Mesenchymal stem cell (in vitro differentiated cells and primary cell): ENCODE results near the gene EFCAB6.

Source experiments
- DNase-seq: peaks from one replicate; pipeline ENCODE4 v3.0.0-alpha.2; 2013
- H2AFZ ChIP-seq: one replicate; pipeline ENCODE4 v1.6.1; 2013; ENCODE audit warnings: low read depth, mild to moderate bottlenecking, control low read depth, inconsistent platforms, low read length, moderate library complexity
- H2AK5ac ChIP-seq: 2 replicates; pipeline ENCODE4 v1.6.1; 2013; ENCODE audit warnings: low read length, moderate library complexity, mild to moderate bottlenecking, inconsistent platforms; ENCODE audit not compliant: severe bottlenecking
- H2BK120ac ChIP-seq: one replicate; pipeline ENCODE4 v1.6.1; 2013; ENCODE audit warnings: low read depth, mild to moderate bottlenecking, inconsistent platforms, low read length, moderate library complexity
- H2BK12ac ChIP-seq, 2 experiments: one replicate each; pipeline ENCODE4 v1.6.1; 2013; ENCODE audit warnings: inconsistent platforms in 2 of 2, low read length in 2 of 2, mild to moderate bottlenecking in 2 of 2, moderate library complexity in 2 of 2, control low read depth in 1 of 2
- H2BK15ac ChIP-seq: one replicate; pipeline ENCODE4 v1.6.1; 2013; ENCODE audit warnings: mild to moderate bottlenecking, low read depth, inconsistent platforms; ENCODE audit not compliant: poor library complexity, severe bottlenecking
- H2BK5ac ChIP-seq: 2 replicates; pipeline ENCODE4 v1.6.1; 2013; ENCODE audit warnings: low read depth, mild to moderate bottlenecking, low read length, control low read depth, inconsistent platforms; ENCODE audit not compliant: poor library complexity, severe bottlenecking
- H3K14ac ChIP-seq, 2 experiments: one replicate each; pipeline ENCODE4 v1.6.1; 2013; ENCODE audit warnings: inconsistent platforms in 2 of 2, low read length in 2 of 2, control low read depth in 1 of 2, mild to moderate bottlenecking in 1 of 2, moderate library complexity in 1 of 2
- H3K18ac ChIP-seq, 2 experiments: one replicate each; pipeline ENCODE4 v1.6.1; 2013; ENCODE audit warnings: inconsistent platforms in 2 of 2, low read length in 2 of 2, control low read depth in 1 of 2, low read depth in 1 of 2, mild to moderate bottlenecking in 1 of 2
- H3K23ac ChIP-seq, 2 experiments: one replicate each; pipeline ENCODE4 v1.6.1; 2013; ENCODE audit warnings: inconsistent platforms in 2 of 2, low read length in 2 of 2, mild to moderate bottlenecking in 2 of 2, moderate library complexity in 2 of 2, control low read depth in 1 of 2
- H3K27ac ChIP-seq: 2 replicates; pipeline ENCODE4 v1.5.1; 2013; ENCODE audit warnings: mild to moderate bottlenecking, moderate library complexity, low read length, control low read depth, inconsistent platforms; ENCODE audit not compliant: poor library complexity, severe bottlenecking
- H3K27me3 ChIP-seq, 2 experiments: 2 replicates each; pipeline versions ENCODE4 v1.6.1 to v1.7.0; 2013; ENCODE audit warnings: low read length in 2 of 2, mild to moderate bottlenecking in 2 of 2, moderate library complexity in 2 of 2, control low read depth in 1 of 2, inconsistent platforms in 1 of 2; ENCODE audit not compliant: control insufficient read depth in 1 of 2, insufficient read depth in 1 of 2
- H3K36me3 ChIP-seq, 2 experiments: 2 replicates each; pipeline versions ENCODE4 v1.6.1 to v1.7.0; 2013; ENCODE audit warnings: low read length in 2 of 2, control low read depth in 1 of 2, inconsistent platforms in 1 of 2, low read depth in 1 of 2, mild to moderate bottlenecking in 1 of 2; ENCODE audit not compliant: insufficient read depth in 2 of 2, control insufficient read depth in 1 of 2
- H3K4ac ChIP-seq, 2 experiments: one replicate each; pipeline ENCODE4 v1.6.1; 2013; ENCODE audit warnings: inconsistent platforms in 2 of 2, low read length in 2 of 2, mild to moderate bottlenecking in 2 of 2, moderate library complexity in 2 of 2, control low read depth in 1 of 2, low read depth in 1 of 2
- H3K4me1 ChIP-seq: 2 replicates; pipeline ENCODE4 v1.6.1; 2013; ENCODE audit warnings: low read depth, low read length, control low read depth; ENCODE audit not compliant: control insufficient read depth, insufficient read depth
- H3K4me2 ChIP-seq: 2 replicates; pipeline ENCODE4 v1.6.1; 2013; ENCODE audit warnings: low read length, mild to moderate bottlenecking, inconsistent platforms; ENCODE audit not compliant: poor library complexity, severe bottlenecking
- H3K4me3 ChIP-seq, 2 experiments: 2 replicates each; pipeline versions ENCODE4 v1.5.1 to v1.7.0; 2013; ENCODE audit warnings: low read length in 2 of 2, mild to moderate bottlenecking in 2 of 2, control low read depth in 1 of 2, low read depth in 1 of 2; ENCODE audit not compliant: insufficient read depth in 1 of 2
- H3K79me1 ChIP-seq: replicated peaks from 2 replicates; pipeline ENCODE4 v1.6.1; 2013; ENCODE audit warnings: mild to moderate bottlenecking, control low read depth, low read length, inconsistent platforms; ENCODE audit not compliant: poor library complexity, severe bottlenecking
- H3K9ac ChIP-seq: 2 replicates; pipeline ENCODE4 v1.7.0; 2013; ENCODE audit warnings: mild to moderate bottlenecking, low read length, moderate library complexity
- H3K9me3 ChIP-seq: 2 replicates; pipeline ENCODE4 v1.7.0; 2013; ENCODE audit warnings: mild to moderate bottlenecking, low read length; ENCODE audit not compliant: control insufficient read depth
- H4K8ac ChIP-seq: one replicate; pipeline ENCODE4 v1.6.1; 2013; ENCODE audit warnings: inconsistent platforms, mild to moderate bottlenecking, low read length, moderate library complexity
- H4K91ac ChIP-seq: one replicate; pipeline ENCODE4 v1.6.1; 2013; ENCODE audit warnings: mild to moderate bottlenecking, low read length, inconsistent platforms
- WGBS: methylation state at CpG from one replicate; pipeline ENCODE4 v1.1.7; 2013; ENCODE audit warnings: mixed read lengths; 5-methylcytosine and 5-hydroxymethylcytosine counted together

The EFCAB6 gene

GRCh38 chr22:43563571-43563970 lies 248.5 kb downstream of the EFCAB6 start:
- Histone ChIP-seq H3K9ac (no peak overlapping the region), H3K27me3 (peaks cover 0 to 4% of the 10 kb centered on the region in 2 experiments), H3K23ac (no peak overlapping the region), H2AK5ac (no peak overlapping the region), H2BK15ac (no peak overlapping the region), H2BK12ac (no peak overlapping the region), H3K79me1 (no peaks in the 10 kb centered on the region), H3K18ac (no peak overlapping the region), H3K4me1 (no peaks in the 10 kb centered on the region), H3K14ac (no peak overlapping the region), H3K27ac (no peak overlapping the region), H3K4ac (no peak overlapping the region), H4K8ac (no peak overlapping the region), H3K36me3 (no peaks in the 10 kb centered on the region), H2BK120ac (no peak overlapping the region), H3K4me2 (no peak overlapping the region), H3K9me3 (no peaks in the 10 kb centered on the region), H3K4me3 (no peak overlapping the region), H2BK5ac (no peak overlapping the region), H2AFZ (no peak overlapping the region), H4K91ac (no peak overlapping the region)
- DNase-seq = no peak
- WGBS = 96% methylated on average over 8 of the region's 8 CpGs

DNA sequence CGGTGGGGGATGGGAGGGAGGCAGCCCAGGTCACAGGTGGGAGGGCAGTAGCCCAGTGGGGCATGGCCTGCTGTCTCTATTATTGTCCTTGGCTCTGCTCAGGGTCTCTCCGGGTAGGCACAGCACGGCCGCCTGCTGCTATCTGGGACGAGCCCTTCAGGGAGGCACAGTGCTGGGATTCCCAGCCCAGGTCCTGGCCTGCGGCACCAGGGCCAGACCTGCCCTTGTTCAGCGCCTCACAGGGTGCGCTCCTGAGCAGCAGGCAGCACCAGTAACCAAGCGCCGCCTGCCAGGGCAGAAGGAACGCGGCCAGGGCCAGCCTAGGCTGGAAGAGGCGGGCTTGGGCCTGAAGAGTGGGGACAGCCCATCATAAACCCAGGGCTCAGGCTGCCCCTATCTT lies 249.3 kb downstream of the EFCAB6 start:
- Histone ChIP-seq H3K36me3 (no peaks in the 10 kb centered on the region), H3K4ac (no peak overlapping the region), H2BK15ac (no peak overlapping the region), H3K18ac (no peak overlapping the region), H3K23ac (no peak overlapping the region), H3K79me1 (no peaks in the 10 kb centered on the region), H4K8ac (no peak overlapping the region), H2BK12ac (no peak overlapping the region), H2BK120ac (no peak overlapping the region), H3K9ac (no peak overlapping the region), H2AFZ (peak overlapping the region; percentile 20), H3K14ac (no peak overlapping the region), H2BK5ac (no peak overlapping the region), H3K4me3 (no peak overlapping the region), H4K91ac (no peak overlapping the region), H3K4me2 (no peak overlapping the region), H2AK5ac (no peak overlapping the region), H3K4me1 (no peaks in the 10 kb centered on the region), H3K9me3 (peaks cover 5% of the 10 kb centered on the region), H3K27ac (no peak overlapping the region), H3K27me3 (peaks cover 0 to under 1% of the 10 kb centered on the region in 2 experiments)
- 87% methylated on average over 12 of the region's 13 CpGs for WGBS
- no peak for DNase-seq

DNA sequence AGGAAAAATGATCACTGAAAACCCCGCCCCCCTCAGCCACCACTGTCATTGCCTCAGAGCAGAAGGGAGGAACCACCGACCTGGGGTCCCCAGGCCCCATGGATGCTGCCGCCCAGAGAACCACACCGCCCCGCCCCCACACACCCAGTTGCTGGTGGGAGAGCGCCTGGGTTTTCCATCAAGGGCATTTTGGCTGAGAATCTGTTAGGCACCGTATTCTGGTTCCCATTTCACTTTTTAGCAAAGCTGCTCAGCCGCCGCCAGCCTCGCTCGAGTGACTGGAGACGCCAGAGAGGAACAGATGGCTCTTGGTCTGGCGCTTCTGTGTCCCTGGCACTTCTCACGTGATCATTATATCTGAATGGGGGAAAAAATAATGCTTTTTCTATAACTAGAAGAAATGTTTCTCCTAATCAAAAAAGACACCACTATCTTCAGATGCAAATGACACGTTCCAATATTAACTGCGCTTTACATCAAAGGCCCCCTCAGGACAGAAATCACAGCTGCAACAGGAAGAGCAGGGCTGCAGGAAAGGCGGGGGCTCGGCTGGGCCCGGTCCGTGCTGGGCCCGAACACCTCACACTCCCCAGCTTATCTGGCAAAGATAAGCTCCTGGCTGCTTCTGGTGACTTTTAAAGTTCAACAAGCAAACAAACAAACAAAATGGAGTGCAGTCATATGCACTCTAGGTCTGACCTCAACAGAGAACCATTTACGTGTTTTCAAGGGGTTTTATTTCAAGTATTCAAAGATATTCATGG lies 250.5 kb downstream of the EFCAB6 start:
- Histone ChIP-seq H2BK12ac (no peak overlapping the region), H3K4me2 (no peak overlapping the region), H3K14ac (no peak overlapping the region), H3K27me3 (no peaks in the 10 kb centered on the region), H2BK5ac (no peak overlapping the region), H4K91ac (no peak overlapping the region), H3K4me3 (no peak overlapping the region), H2BK120ac (no peak overlapping the region), H3K79me1 (no peaks in the 10 kb centered on the region), H3K9ac (no peak overlapping the region), H3K23ac (no peak overlapping the region), H3K36me3 (no peaks in the 10 kb centered on the region), H2AFZ (no peak overlapping the region), H2AK5ac (no peak overlapping the region), H3K27ac (no peak overlapping the region), H3K9me3 (peaks cover 7% of the 10 kb centered on the region), H3K4me1 (no peaks in the 10 kb centered on the region), H3K18ac (no peak overlapping the region), H4K8ac (no peak overlapping the region), H2BK15ac (no peak overlapping the region), H3K4ac (no peak overlapping the region)
- DNase-seq = no peak
- 41% methylated on average over 20 of the region's 22 CpGs for WGBS

DNA sequence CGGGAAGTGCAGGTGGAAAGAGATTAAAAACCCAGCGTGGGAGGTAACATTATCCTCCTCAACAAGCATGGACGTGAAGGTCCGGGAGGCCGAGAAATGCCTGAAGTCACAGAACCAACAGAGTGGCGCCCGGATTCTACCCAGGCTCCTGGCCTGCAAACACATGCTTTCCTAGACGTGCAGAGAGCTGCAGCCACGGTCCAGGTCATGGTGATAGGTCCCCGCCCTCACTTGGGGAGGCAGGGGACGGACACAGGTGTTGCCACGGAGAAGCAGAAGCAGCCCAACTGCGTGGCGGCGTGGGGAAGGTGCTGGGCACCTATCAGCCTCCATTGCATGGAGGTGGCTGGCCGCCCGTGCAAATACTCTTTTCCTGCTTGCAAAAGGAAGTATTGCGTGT lies 251.5 kb downstream of the EFCAB6 start:
- Histone ChIP-seq H2BK5ac (no peak overlapping the region), H3K4me3 (no peak overlapping the region), H3K18ac (no peak overlapping the region), H4K8ac (no peak overlapping the region), H2AK5ac (no peak overlapping the region), H3K4me1 (no peaks in the 10 kb centered on the region), H3K4me2 (no peak overlapping the region), H3K79me1 (no peaks in the 10 kb centered on the region), H2BK120ac (no peak overlapping the region), H3K36me3 (no peaks in the 10 kb centered on the region), H3K27ac (no peak overlapping the region), H3K4ac (no peak overlapping the region), H3K9me3 (peaks cover 8% of the 10 kb centered on the region), H3K14ac (no peak overlapping the region), H2AFZ (no peak overlapping the region), H3K23ac (no peak overlapping the region), H2BK15ac (no peak overlapping the region), H3K27me3 (no peaks in the 10 kb centered on the region), H3K9ac (no peak overlapping the region), H2BK12ac (no peak overlapping the region), H4K91ac (no peak overlapping the region)
- no peak for DNase-seq
- WGBS = 81% methylated on average over 18 of the region's 18 CpGs
